ENCODE data around the gene IGSF21. TPM values are rescaled to one million over a fixed set of nuclear protein-coding genes. Genes with fewer than 3 reads are reported as not detected.

IGSF21 gene
- total RNA-seq, 1 donor from 2014 or later: 1.8 TPM

DNA sequence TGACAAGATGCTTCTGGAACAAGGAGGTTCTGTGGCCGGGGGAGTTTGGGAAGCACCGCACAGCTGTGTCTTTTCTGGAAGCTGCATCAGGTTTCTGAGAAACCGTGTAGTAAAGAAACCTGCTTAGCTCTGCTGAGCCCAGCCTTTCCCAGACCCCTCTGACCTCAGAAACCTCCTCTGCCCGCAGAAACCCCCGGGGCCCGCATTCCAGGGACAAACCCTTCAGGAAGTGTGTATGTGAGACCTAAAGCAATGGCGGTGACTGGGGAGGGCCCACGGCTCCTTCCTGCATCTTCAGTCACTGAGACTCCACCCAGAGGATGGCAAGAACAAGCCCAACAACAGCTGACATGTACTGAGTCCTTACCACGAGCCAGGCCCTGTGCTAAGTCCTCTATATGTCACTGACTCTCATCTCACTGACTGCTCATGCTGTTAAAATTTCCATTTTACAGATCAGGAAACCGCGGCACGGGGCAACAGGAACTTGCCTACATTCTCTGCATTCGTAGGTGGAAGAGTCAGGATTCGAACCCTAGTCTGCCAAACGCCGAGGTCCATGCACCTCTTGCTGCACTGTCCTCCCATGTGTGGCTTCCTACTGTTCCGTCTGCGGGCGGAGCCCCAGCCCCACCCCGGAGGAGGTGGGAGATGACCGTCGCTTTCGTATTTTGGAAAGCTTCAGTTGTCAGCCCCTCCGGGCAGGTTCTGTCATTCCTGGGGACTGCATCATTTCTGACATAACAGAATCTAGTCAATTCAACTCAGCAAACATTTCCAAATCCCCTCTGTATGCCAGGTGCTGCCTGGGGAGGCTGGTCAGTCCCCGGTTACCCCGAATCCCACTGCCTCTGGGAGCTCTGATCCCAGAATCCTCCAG lies 299.8 kb downstream of the IGSF21 start:
- Histone ChIP-seq H3K4me1 (no peaks in the 10 kb centered on the region), H3K9me3 (peaks cover 11% of the 10 kb centered on the region), H3K36me3 (no peaks in the 10 kb centered on the region), H3K4me3 (no peak overlapping the region), H3K27me3 (ENCODE audit: low read depth) (peaks cover 7% of the 10 kb centered on the region), H3K27ac (no peak overlapping the region)
- intact Hi-C loops (cut with DNase I): no loop called here
- TF ChIP-seq CTCF (IDR thresholded peaks at IDR 0.05): no peak
- DNase-seq (no peak), ATAC-seq (no peak)

DNA sequence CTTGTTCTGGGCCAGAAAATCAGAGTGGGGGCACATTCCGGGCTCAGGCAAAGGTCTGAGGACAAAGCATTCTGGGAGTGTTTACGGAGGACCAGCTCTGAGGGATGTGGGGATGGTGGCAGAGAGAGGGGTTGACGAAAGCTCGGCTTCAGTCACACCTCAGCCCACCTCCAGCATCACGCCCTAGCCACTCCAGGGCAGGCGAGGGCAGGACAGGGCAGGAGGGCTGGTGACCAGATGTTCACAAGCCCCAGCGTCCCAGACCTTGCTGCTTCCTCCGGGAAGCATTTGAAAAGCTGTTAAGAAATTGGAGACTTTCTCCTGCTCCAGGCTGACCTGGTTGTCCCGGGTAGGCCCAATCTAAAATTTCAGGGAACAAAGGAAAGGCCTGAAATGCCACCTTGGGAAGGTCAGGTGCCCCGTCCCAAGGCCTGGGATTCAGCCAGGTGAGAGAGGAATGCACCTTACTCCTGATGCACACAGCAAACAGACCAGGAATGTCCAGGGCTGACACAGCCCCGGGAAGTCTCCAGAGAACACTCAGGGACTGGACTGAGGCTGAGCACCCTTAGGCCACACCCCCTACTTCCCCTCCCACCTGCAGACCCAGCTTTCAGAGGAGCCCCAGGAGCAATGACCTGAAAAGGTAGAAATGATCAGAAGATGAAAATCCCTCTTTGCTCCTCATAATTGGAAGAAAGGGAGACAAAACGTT lies 301.2 kb downstream of the IGSF21 start:
- Histone ChIP-seq H3K36me3 (no peaks in the 10 kb centered on the region), H3K4me3 (no peak overlapping the region), H3K4me1 (no peaks in the 10 kb centered on the region), H3K27ac (no peak overlapping the region), H3K27me3 (ENCODE audit: low read depth) (peaks cover 7% of the 10 kb centered on the region), H3K9me3 (peaks cover 11% of the 10 kb centered on the region)
- DNase-seq (no peak), ATAC-seq (peak in 1 of 2 donors; percentile 64)
- TF ChIP-seq CTCF (IDR thresholded peaks at IDR 0.05): no peak
- intact Hi-C loops (cut with DNase I): no loop called here

- no peaks in the 10 kb centered on the region for H3K36me3 ChIP-seq
- no peaks in the 10 kb centered on the region for H3K4me1 ChIP-seq
- peaks cover 7% of the 10 kb centered on the region for H3K27me3 ChIP-seq (ENCODE audit: low read depth)
- no peak overlapping the region for H3K4me3 ChIP-seq
- ATAC-seq: no peak
- peaks cover 11% of the 10 kb centered on the region for H3K9me3 ChIP-seq
- H3K27ac ChIP-seq: no peak overlapping the region
- DNase-seq: no peak
- intact Hi-C loops (cut with DNase I): no loop called here
- no peak for TF ChIP-seq CTCF (IDR thresholded peaks at IDR 0.05)
These were observed 302.1 kb downstream of the IGSF21 start for GRCh38 chr1:18409609-18410237.

GRCh38 chr1:18410407-18410806 lies 302.8 kb downstream of the IGSF21 start:
- no peaks in the 10 kb centered on the region for H3K36me3 ChIP-seq
- DNase-seq (no peak), ATAC-seq (no peak)
- H3K27ac ChIP-seq: no peak overlapping the region
- H3K9me3 ChIP-seq: peaks cover 11% of the 10 kb centered on the region
- H3K4me1 ChIP-seq: no peaks in the 10 kb centered on the region
- H3K27me3 ChIP-seq (ENCODE audit: low read depth): peaks cover 7% of the 10 kb centered on the region
- intact Hi-C loops (cut with DNase I): no loop called here
- H3K4me3 ChIP-seq: no peak overlapping the region
- no peak for TF ChIP-seq CTCF (IDR thresholded peaks at IDR 0.05)

DNA sequence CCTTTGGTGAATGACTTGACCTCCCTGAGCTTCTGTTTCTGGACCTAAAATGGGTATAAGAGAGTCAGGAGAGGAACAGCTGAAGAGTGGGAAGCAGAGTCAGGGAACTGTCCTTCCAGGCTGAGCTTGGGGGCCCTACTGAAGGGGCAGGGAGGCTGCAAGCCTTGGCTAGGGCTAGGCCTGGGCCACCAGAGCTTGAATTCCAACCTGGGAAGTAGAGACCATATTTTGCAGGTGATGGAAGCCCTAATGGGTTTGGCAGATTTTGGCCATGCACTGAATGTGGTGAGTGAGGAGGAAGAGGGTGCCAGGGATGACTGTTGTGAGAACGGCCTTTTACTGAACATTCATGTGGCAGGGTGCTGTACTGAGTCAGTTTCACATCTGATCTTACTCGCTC lies 303.7 kb downstream of the IGSF21 start:
- DNase-seq: no peak
- no peak for ATAC-seq
- Histone ChIP-seq H3K4me1 (no peaks in the 10 kb centered on the region), H3K36me3 (no peaks in the 10 kb centered on the region), H3K4me3 (no peak overlapping the region), H3K27ac (no peak overlapping the region), H3K9me3 (peaks cover 11% of the 10 kb centered on the region), H3K27me3 (ENCODE audit: low read depth) (peaks cover 3% of the 10 kb centered on the region)
- TF ChIP-seq CTCF (IDR thresholded peaks at IDR 0.05): no peak
- intact Hi-C loops (cut with DNase I): no loop called here
